Left renal pelvis (tissue), 4 donors: ENCODE results near the gene OR6X1. TPM values are rescaled to one million over a fixed set of nuclear protein-coding genes. Genes with fewer than 3 reads are reported as not detected.

Experiments
- DNase-seq, 4 donors: peaks; one replicate each; pipeline ENCODE4 v3.0.0-alpha.2; 2013; ENCODE audit warnings: low read depth in 4 of 4, low spot score in 3 of 4
- polyA plus RNA-seq, 4 donors: library from polyadenylated mRNA; unstranded; fragments of 120-200 nt; gene quantifications; one replicate each; pipeline ENCODE4 v1.2.1, GENCODE V29; 2013; ENCODE audit not compliant: insufficient read length in 4 of 4

OR6X1 gene
- polyA plus RNA-seq = not detected

GRCh38 chr11:123754101-123754568 lies at the start of gene OR6X1:
Gene OR6X1, minus strand, starts transcription at chr11:123754518. Its CDS starts 0 bp downstream, at chr11:123754518.
- DNase-seq = no peak

GRCh38 chr11:123801765-123802164 lies 47.4 kb upstream of the OR6X1 start:
- DNase-seq = no peak

- DNase-seq = no peak
Observed at GRCh38 chr11:123800036-123800435, 45.7 kb upstream of the OR6X1 start.

GRCh38 chr11:123799438-123799837 lies 45.1 kb upstream of the OR6X1 start:
- no peak for DNase-seq

- DNase-seq = no peak
Observed at GRCh38 chr11:123798513-123799252, 44.4 kb upstream of the OR6X1 start.

GRCh38 chr11:123798079-123798478 lies 43.8 kb upstream of the OR6X1 start:
- no peak for DNase-seq

- DNase-seq = no peak
Observed at GRCh38 chr11:123797541-123797940, 43.2 kb upstream of the OR6X1 start.

- no peak for DNase-seq
Observed at GRCh38 chr11:123797114-123797513, 42.8 kb upstream of the OR6X1 start.

GRCh38 chr11:123796226-123796625 lies 41.9 kb upstream of the OR6X1 start:
- DNase-seq = no peak

- DNase-seq = no peak
Observed at GRCh38 chr11:123783536-123783935, 29.2 kb upstream of the OR6X1 start.

- no peak for DNase-seq
Observed at GRCh38 chr11:123778511-123778910, 24.2 kb upstream of the OR6X1 start.

- no peak for DNase-seq
Observed at GRCh38 chr11:123775715-123776549, 21.6 kb upstream of the OR6X1 start.

- no peak for DNase-seq
Observed at GRCh38 chr11:123775289-123775688, 21.0 kb upstream of the OR6X1 start.

GRCh38 chr11:123773959-123774358 lies 19.6 kb upstream of the OR6X1 start:
- DNase-seq = no peak

GRCh38 chr11:123773026-123773425 lies 18.7 kb upstream of the OR6X1 start:
- no peak for DNase-seq

- DNase-seq = no peak
Observed at GRCh38 chr11:123771664-123772063, 17.3 kb upstream of the OR6X1 start.

- no peak for DNase-seq
Observed at GRCh38 chr11:123770712-123771111, 16.4 kb upstream of the OR6X1 start.

- no peak for DNase-seq
Observed at GRCh38 chr11:123765601-123766000, 11.3 kb upstream of the OR6X1 start.

- no peak for DNase-seq
Observed at GRCh38 chr11:123762422-123762821, 8.1 kb upstream of the OR6X1 start.

GRCh38 chr11:123760894-123761293 lies 6.6 kb upstream of the OR6X1 start:
- no peak for DNase-seq

- DNase-seq = no peak
Observed at GRCh38 chr11:123757976-123758375, 3.7 kb upstream of the OR6X1 start.

GRCh38 chr11:123755813-123756212 lies 1.5 kb upstream of the OR6X1 start:
- DNase-seq = no peak
